Loucy (cell line): ENCODE measurements around the gene PCSK2.

Experiments used
- CTCF ChIP-seq: fragments of 200-600 bp; sonication (generic); conservative IDR thresholded peaks from 2 replicates; pipeline ENCODE4 v1.5.1; 2014; ENCODE audit warnings: mild to moderate bottlenecking, antibody characterized with exemption, low read length
- EZH2phosphoT487 ChIP-seq: fragments of 200-600 bp; IDR thresholded peaks from 2 replicates; pipeline ENCODE4 v1.6.1; 2018; ENCODE audit warnings: antibody characterized with exemption, mild to moderate bottlenecking, moderate library complexity, borderline replicate concordance

GRCh38 chr20:17233626-17234025 lies 6.8 kb downstream of the PCSK2 start:
- TF ChIP-seq CTCF: no peak
- TF ChIP-seq EZH2phosphoT487: no peak
